ENCODE data around the gene C1orf105.

DNA sequence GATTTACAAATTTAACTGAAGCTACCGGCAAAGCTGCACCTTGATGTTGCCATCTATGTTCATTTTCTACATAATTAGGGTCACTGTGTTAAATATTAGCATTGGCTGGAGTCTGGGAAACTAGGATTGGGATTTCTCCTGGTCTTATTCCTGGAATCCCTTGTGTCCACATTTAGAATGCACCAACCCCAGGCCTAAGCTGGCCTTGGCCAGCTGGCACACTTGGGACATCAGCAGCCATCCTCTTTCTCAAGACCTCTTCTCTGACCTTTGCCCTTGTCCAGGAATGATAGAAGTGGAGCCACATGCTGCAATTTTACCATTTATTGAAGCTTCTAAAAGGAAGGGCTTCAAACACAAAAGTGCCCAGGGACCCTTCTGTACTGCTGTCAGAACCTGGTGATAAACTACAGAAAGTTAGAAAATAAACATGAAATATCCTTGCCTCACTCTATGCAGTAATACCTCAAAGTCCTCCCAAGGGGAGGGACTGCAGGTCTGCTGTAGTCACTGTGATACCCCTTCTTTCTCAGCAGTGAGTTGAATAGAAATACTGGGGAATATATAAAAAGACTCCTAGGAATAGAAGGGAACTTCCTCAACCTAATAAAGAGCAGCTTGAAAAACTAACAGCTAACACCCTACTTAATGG, 37.1 kb downstream of the C1orf105 start:
- TF ChIP-seq, protein P1, sequence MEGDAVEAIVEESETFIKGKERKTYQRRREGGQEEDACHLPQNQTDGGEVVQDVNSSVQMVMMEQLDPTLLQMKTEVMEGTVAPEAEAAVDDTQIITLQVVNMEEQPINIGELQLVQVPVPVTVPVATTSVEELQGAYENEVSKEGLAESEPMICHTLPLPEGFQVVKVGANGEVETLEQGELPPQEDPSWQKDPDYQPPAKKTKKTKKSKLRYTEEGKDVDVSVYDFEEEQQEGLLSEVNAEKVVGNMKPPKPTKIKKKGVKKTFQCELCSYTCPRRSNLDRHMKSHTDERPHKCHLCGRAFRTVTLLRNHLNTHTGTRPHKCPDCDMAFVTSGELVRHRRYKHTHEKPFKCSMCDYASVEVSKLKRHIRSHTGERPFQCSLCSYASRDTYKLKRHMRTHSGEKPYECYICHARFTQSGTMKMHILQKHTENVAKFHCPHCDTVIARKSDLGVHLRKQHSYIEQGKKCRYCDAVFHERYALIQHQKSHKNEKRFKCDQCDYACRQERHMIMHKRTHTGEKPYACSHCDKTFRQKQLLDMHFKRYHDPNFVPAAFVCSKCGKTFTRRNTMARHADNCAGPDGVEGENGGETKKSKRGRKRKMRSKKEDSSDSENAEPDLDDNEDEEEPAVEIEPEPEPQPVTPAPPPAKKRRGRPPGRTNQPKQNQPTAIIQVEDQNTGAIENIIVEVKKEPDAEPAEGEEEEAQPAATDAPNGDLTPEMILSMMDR (optimal IDR thresholded peaks at IDR 0.05 in 1 of 3, IDR thresholded peaks at IDR 0.05 in 1 of 3, conservative IDR thresholded peaks at IDR 0.05 in 1 of 3; ENCODE audit: extremely low read depth in 1 of 3, insufficient read depth in 2 of 3, low read length in 3 of 3), result no peak
- no peak for TF ChIP-seq EZH2 (IDR thresholded peaks at IDR 0.05; ENCODE audit: low read length)

All from keratinocyte (primary cell).